DND-41 (cell line): Measurements from ENCODE around the gene AP3D1.

Experiments
- ATAC-seq: fragments of 200-7000 bp; cut with Tn5 transposase; 3 replicates; pipeline ENCODE4 v1.9.1; 2021; ENCODE audit warnings: low read depth; ENCODE audit not compliant: insufficient read depth
- DNase-seq: peaks from one replicate; pipeline ENCODE4 v3.0.0-alpha.2; 2020
- H2AFZ ChIP-seq: 2 replicates; pipeline ENCODE4 v1.6.0; 2012; ENCODE audit warnings: low read depth, low read length
- H3K27ac ChIP-seq: 2 replicates; pipeline ENCODE4 v1.5.1; 2012; ENCODE audit warnings: low read length, inconsistent platforms
- H3K27me3 ChIP-seq: fragments of 200-600 bp; sonication (generic); 2 replicates; pipeline ENCODE4 v1.6.0; 2012; ENCODE audit warnings: low read length, mild to moderate bottlenecking, inconsistent platforms; ENCODE audit not compliant: insufficient read depth, poor library complexity
- H3K36me3 ChIP-seq: 2 replicates; pipeline ENCODE4 v1.5.1; 2012; ENCODE audit warnings: low read length, inconsistent platforms; ENCODE audit not compliant: insufficient read depth
- H3K4me1 ChIP-seq: 2 replicates; pipeline ENCODE4 v1.5.1; 2012; ENCODE audit warnings: mild to moderate bottlenecking, low read length; ENCODE audit not compliant: insufficient read depth
- H3K4me2 ChIP-seq: 2 replicates; pipeline ENCODE4 v1.6.0; 2012; ENCODE audit warnings: mild to moderate bottlenecking, moderate library complexity, low read length, inconsistent platforms; ENCODE audit not compliant: insufficient read depth
- H3K4me3 ChIP-seq, 2 experiments: fragments of 200-600 bp in 1 of 2; shearing (Covaris generic) in 1 of 2; 2 replicates each; pipeline ENCODE4 v1.5.1; 2012 to 2016; ENCODE audit warnings: inconsistent platforms in 2 of 2, low read length in 2 of 2, mild to moderate bottlenecking in 2 of 2, low read depth in 1 of 2, moderate library complexity in 1 of 2
- H3K79me2 ChIP-seq: 2 replicates; pipeline ENCODE4 v1.6.0; 2012; ENCODE audit warnings: low read length, inconsistent platforms; ENCODE audit not compliant: insufficient read depth
- H3K9ac ChIP-seq: 2 replicates; pipeline ENCODE4 v1.6.0; 2012; ENCODE audit warnings: low read depth, mild to moderate bottlenecking, inconsistent platforms, low read length, moderate library complexity
- H3K9me3 ChIP-seq: 2 replicates; pipeline ENCODE4 v1.5.1; 2012; ENCODE audit warnings: low read length, moderate library complexity, mild to moderate bottlenecking, inconsistent platforms; ENCODE audit not compliant: insufficient read depth, severe bottlenecking
- H4K20me1 ChIP-seq: 2 replicates; pipeline ENCODE4 v1.6.0; 2012; ENCODE audit warnings: low read length; ENCODE audit not compliant: insufficient read depth
- CTCF ChIP-seq: IDR thresholded peaks from 2 replicates; pipeline ENCODE4 v1.5.1; 2012; ENCODE audit warnings: borderline replicate concordance, low read length, moderate library complexity, mild to moderate bottlenecking; ENCODE audit not compliant: poor library complexity, severe bottlenecking; ENCODE audit errors: extremely low read depth
- EZH2 ChIP-seq: IDR thresholded peaks from 3 replicates; pipeline ENCODE4 v1.6.1; 2012; ENCODE audit warnings: borderline replicate concordance, low read depth, mild to moderate bottlenecking, moderate library complexity, low read length, inconsistent platforms; ENCODE audit not compliant: severe bottlenecking

Gene AP3D1

DNA sequence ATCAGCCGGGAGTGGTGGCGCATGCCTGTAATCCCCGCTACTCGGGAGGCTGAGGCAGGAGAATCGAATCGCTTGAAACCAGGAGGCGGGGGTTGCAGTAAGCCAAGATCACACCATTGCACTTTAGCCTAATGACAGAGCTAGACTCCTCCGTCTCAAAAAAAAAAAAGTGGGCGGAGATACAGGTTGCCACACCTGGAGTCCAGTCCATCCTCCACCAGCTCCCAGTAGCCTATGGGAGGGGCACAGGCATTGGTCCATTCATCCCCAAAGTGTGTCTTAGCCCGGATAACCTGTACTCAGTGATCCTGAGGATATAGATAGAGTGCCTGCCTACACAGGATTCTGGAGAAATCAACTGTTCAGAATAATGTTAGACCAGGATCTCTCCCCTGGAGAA lies 9.0 kb upstream of the AP3D1 start:
- TF ChIP-seq EZH2 (no peak), CTCF (no peak)
- Histone ChIP-seq H3K4me1 (peaks cover 8% of the 10 kb centered on the region), H3K27me3 (no peaks in the 10 kb centered on the region), H3K4me3 (no peak overlapping the region), H4K20me1 (peaks cover 8% of the 10 kb centered on the region), H3K36me3 (no peaks in the 10 kb centered on the region), H3K4me2 (no peak overlapping the region), H2AFZ (no peak overlapping the region), H3K9ac (no peak overlapping the region), H3K9me3 (no peaks in the 10 kb centered on the region), H3K27ac (no peak overlapping the region), H3K79me2 (peaks cover 24% of the 10 kb centered on the region)
- DNase-seq: no peak
- no peak for ATAC-seq

GRCh38 chr19:2157452-2157851 lies 6.1 kb upstream of the AP3D1 start:
- Histone ChIP-seq H3K9ac (no peak overlapping the region), H3K4me2 (no peak overlapping the region), H3K79me2 (no peaks in the 10 kb centered on the region), H3K4me3 (no peak overlapping the region), H3K36me3 (no peaks in the 10 kb centered on the region), H4K20me1 (no peaks in the 10 kb centered on the region), H3K27me3 (no peaks in the 10 kb centered on the region), H3K4me1 (peaks cover under 1% of the 10 kb centered on the region), H3K27ac (no peak overlapping the region), H3K9me3 (no peaks in the 10 kb centered on the region), H2AFZ (no peak overlapping the region)
- DNase-seq (no peak), ATAC-seq (no peak)
- TF ChIP-seq EZH2 (no peak), CTCF (no peak)

GRCh38 chr19:2154587-2155075 lies 3.3 kb upstream of the AP3D1 start:
- no peak overlapping the region for H3K9ac ChIP-seq
- peaks cover 21% of the 10 kb centered on the region for H3K4me1 ChIP-seq
- H3K27me3 ChIP-seq: no peaks in the 10 kb centered on the region
- peaks cover 17% of the 10 kb centered on the region for H3K79me2 ChIP-seq
- H3K36me3 ChIP-seq: peaks cover 9% of the 10 kb centered on the region; the same call in 1 of the 2 replicates
- H4K20me1 ChIP-seq: peaks cover 14% of the 10 kb centered on the region
- H3K9me3 ChIP-seq: no peaks in the 10 kb centered on the region
- no peak overlapping the region for H3K4me2 ChIP-seq
- H3K27ac ChIP-seq: no peak overlapping the region
- H2AFZ ChIP-seq: no peak overlapping the region
- TF ChIP-seq EZH2 (no peak), CTCF (no peak)
- no peak overlapping the region for H3K4me3 ChIP-seq
- no peak for ATAC-seq
- no peak for DNase-seq
